ENCODE results near the gene LILRA2.

LILRA2 gene

DNA sequence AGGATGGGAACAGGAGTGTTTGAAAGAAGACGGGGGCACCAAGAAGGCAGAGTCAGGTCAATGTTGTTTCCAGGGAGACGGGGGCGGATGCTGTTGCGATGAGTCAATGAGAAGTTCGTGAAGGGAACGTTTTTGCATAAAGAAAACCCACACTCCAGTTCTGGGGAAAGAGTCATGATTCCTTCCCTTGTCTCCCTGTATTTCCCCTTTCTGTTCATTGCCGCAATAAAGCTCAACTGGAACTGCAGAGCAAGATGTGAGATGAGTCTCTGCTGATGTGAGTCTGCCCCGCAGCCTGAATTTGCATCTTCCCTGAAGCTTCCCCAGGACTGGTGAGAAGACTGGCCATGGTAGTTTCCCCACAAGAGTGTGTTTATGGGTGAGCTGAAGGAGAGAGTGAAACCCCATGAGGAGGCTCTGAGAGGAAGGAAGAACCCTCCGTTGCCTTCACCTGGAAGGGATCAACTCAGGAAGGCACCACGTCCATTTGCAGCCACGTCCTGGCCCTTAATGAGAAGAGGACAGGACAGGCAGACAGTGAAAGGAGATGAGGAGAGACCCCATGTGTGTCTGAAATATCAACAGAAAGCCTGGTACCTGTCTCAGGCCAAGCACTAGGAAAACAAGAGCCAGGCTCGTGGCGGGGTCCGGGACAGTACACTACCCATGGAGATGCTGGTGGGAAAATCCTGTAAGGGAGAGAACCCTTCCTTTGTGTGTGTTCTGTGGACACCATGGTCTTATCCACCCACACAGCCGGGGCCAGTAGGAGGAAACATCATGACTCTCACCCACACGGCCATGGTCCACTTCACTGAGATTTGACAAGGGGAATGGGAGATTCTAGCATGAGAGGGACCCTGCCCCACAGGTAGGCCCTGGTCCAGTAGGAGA is 33.5 kb downstream of the LILRA2 start:
- no peak overlapping the region for H3K27ac ChIP-seq
- TF ChIP-seq, protein P1, sequence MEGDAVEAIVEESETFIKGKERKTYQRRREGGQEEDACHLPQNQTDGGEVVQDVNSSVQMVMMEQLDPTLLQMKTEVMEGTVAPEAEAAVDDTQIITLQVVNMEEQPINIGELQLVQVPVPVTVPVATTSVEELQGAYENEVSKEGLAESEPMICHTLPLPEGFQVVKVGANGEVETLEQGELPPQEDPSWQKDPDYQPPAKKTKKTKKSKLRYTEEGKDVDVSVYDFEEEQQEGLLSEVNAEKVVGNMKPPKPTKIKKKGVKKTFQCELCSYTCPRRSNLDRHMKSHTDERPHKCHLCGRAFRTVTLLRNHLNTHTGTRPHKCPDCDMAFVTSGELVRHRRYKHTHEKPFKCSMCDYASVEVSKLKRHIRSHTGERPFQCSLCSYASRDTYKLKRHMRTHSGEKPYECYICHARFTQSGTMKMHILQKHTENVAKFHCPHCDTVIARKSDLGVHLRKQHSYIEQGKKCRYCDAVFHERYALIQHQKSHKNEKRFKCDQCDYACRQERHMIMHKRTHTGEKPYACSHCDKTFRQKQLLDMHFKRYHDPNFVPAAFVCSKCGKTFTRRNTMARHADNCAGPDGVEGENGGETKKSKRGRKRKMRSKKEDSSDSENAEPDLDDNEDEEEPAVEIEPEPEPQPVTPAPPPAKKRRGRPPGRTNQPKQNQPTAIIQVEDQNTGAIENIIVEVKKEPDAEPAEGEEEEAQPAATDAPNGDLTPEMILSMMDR (IDR thresholded peaks at IDR 0.05), result no peak
- no peak for TF ChIP-seq ZFX (IDR thresholded peaks at IDR 0.05; ENCODE audit: borderline replicate concordance)

- TF ChIP-seq, protein P1 (IDR thresholded peaks at IDR 0.05), result no peak
- TF ChIP-seq ZFX (IDR thresholded peaks at IDR 0.05; ENCODE audit: borderline replicate concordance), result no peak
- no peak overlapping the region for H3K27ac ChIP-seq
These were observed 34.2 kb downstream of the LILRA2 start for GRCh38 chr19:54607785-54608150.

DNA sequence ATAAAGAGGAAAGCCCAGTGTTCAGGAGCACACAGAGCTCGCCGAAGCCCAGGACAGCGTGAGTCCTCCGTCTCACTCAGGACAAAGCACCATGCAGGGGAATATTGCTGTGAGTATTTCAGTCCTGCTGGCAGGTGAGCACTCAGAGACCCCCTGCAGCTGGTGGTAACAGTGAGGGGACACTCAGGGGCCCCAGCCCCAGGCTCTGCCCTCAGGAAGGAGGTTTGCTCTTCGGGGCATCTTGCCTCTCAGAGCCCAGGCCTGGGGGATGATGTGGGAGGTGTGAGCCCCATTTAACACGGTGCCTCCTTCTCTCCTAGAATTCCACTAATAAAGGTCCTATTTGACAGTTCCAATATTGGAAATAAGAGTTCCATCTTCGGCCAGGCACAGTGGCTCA is 34.6 kb downstream of the LILRA2 start:
- no peak for TF ChIP-seq ZFX (IDR thresholded peaks at IDR 0.05; ENCODE audit: borderline replicate concordance)
- TF ChIP-seq, protein P1 (IDR thresholded peaks at IDR 0.05), result no peak
- no peak overlapping the region for H3K27ac ChIP-seq

DNA sequence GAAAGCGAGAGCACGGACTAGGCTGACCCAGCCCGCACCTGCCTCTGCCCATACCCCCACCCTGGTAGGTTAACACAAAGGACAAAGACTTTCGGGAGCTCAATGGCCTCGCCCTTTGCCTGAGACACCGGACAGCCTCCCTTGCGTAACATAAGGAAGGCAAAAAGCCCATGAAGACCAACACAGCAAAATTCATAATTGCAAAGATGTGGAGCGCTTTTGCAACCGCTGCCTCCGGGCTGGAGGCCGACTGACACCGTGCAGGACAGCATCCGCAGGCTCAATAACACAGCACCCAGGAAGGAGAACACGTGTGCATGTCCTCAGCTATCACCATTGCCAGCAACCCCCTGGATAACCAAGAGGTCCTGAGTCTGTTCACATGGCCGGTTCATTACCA is 35.2 kb downstream of the LILRA2 start:
- TF ChIP-seq ZFX (IDR thresholded peaks at IDR 0.05; ENCODE audit: borderline replicate concordance), result no peak
- TF ChIP-seq, protein P1 (IDR thresholded peaks at IDR 0.05), result no peak

DNA sequence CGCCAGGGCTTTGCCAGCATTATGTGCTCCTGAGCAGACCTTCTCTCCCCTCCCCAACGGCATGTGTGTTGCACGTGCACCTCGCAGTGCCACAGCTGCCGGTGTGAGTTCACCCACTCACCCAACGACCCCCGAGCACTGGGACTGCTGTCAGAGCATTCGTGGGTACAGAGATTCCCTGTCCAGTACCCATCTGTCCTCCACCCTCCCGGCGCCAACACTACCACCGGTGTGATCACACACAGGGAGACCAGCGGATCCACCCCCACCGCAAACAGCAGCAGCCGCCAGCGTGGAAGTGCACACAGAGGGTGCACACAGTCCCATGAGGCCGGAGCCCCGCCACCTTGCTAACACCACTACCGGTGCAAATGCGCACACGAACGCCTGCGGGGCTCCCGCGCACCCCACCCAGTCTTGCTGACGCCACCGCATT is 35.8 kb downstream of the LILRA2 start:
- no peak for TF ChIP-seq ZFX (IDR thresholded peaks at IDR 0.05; ENCODE audit: borderline replicate concordance)
- TF ChIP-seq, protein P1 (IDR thresholded peaks at IDR 0.05), result no peak
- no peak overlapping the region for H3K27ac ChIP-seq

More for the DNA sequence above, 35.2 kb downstream of the LILRA2 start:
- no peak overlapping the region for H3K27ac ChIP-seq

DNA sequence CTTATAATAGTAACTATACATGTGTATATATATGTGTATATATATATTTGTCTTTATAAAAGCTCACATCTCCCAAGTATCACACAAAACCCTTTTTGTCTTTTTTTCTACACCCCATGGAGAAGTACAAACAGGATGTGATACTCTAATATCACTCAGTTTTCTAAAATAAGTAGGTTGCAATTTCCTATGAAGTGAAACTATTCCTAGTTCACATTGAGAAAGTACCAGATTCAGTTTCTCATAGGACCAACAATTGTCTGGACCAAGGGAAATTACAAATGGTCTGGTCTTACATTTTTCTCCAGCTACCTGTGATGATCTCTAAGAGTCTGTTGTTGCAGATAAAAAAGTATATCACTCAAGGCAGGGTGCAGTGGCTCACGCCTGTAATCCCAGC is 38.8 kb downstream of the LILRA2 start:
- no peak for TF ChIP-seq ZFX (IDR thresholded peaks at IDR 0.05; ENCODE audit: borderline replicate concordance)
- TF ChIP-seq, protein P1 (IDR thresholded peaks at IDR 0.05), result no peak
- no peak overlapping the region for H3K27ac ChIP-seq

GRCh38 chr19:54614726-54615125 is 41.1 kb downstream of the LILRA2 start:
- no peak for TF ChIP-seq ZFX (IDR thresholded peaks at IDR 0.05; ENCODE audit: borderline replicate concordance)
- TF ChIP-seq, protein P1 (IDR thresholded peaks at IDR 0.05), result no peak
- H3K27ac ChIP-seq, result no peak overlapping the region

All from 22Rv1 (cell line).